IMR-90 (cell line): ENCODE measurements around the gene MARS1. TPM values are rescaled to one million over a fixed set of nuclear protein-coding genes. Genes with fewer than 3 reads are reported as not detected.

Source experiments
- ATAC-seq: fragments of 200-7000 bp; cut with Tn5 transposase; 2 replicates; pipeline ENCODE4 v1.9.1; 2020; ENCODE audit warnings: low read depth, mild to moderate bottlenecking, moderate library complexity
- BruUV-seq: library from RNA; stranded (reverse); fragments of 400-500 nt; replicated peaks from 2 replicates; lab custom pipeline; 2021; lab: Mats Ljungman, UMichigan
- CTCF ChIA-PET: fragments of 300-600 bp; formaldehyde crosslinking; extraction: SDS; loops from one replicate; lab custom pipeline; 2021; ENCODE audit warnings: antibody characterized with exemption; lab: Yijun Ruan, JAX
- POLR2A ChIA-PET: fragments of 300-600 bp; sonication (Branson Sonifier 250); formaldehyde crosslinking; loops from one replicate; lab custom pipeline; 2022; ENCODE audit warnings: antibody characterized with exemption; ENCODE audit not compliant: unreplicated experiment; lab: Charles Lee
- DNase-seq: peaks from one replicate; pipeline ENCODE4 v3.0.0; 2013
- H2AFZ ChIP-seq: replicated peaks from 2 replicates; pipeline ENCODE3; 2013; ENCODE audit warnings: low read length, mild to moderate bottlenecking; ENCODE audit not compliant: poor library complexity
- H2AK5ac ChIP-seq: 2 replicates; pipeline ENCODE4 v1.6.1; 2013; ENCODE audit warnings: low read depth, low read length, inconsistent platforms
- H2AK9ac ChIP-seq: replicated peaks from 2 replicates; pipeline ENCODE3; 2013; ENCODE audit warnings: mild to moderate bottlenecking, low read depth, low read length, moderate library complexity; ENCODE audit not compliant: poor library complexity
- H2BK120ac ChIP-seq: 2 replicates; pipeline ENCODE4 v1.6.1; 2013; ENCODE audit warnings: low read depth, low read length, inconsistent platforms
- H2BK15ac ChIP-seq: 3 replicates; pipeline ENCODE4 v1.6.1; 2013; ENCODE audit warnings: low read depth, low read length, inconsistent platforms
- H2BK20ac ChIP-seq: 2 replicates; pipeline ENCODE4 v1.6.1; 2013; ENCODE audit warnings: low read depth, mild to moderate bottlenecking, inconsistent platforms, low read length, moderate library complexity
- H2BK5ac ChIP-seq: 2 replicates; pipeline ENCODE4 v1.6.1; 2013; ENCODE audit warnings: mild to moderate bottlenecking, low read depth, low read length, inconsistent platforms; ENCODE audit not compliant: poor library complexity, severe bottlenecking
- H3K14ac ChIP-seq: replicated peaks from 2 replicates; pipeline ENCODE4 v1.6.1; 2013; ENCODE audit warnings: low read depth, low read length, inconsistent platforms
- H3K18ac ChIP-seq: 2 replicates; pipeline ENCODE4 v1.6.1; 2013; ENCODE audit warnings: low read depth, low read length, control low read depth
- H3K23ac ChIP-seq: 2 replicates; pipeline ENCODE4 v1.6.1; 2013; ENCODE audit warnings: low read depth, low read length, inconsistent platforms
- H3K27ac ChIP-seq: 2 replicates; pipeline ENCODE4 v1.5.1; 2013; ENCODE audit warnings: mild to moderate bottlenecking, control low read depth, low read length; ENCODE audit not compliant: insufficient read depth
- H3K27me3 ChIP-seq: 2 replicates; pipeline ENCODE4 v1.6.1; 2013; ENCODE audit warnings: low read length; ENCODE audit not compliant: control insufficient read depth, insufficient read depth
- H3K36me3 ChIP-seq: 2 replicates; pipeline ENCODE4 v1.6.1; 2013; ENCODE audit warnings: low read length, mixed read lengths; ENCODE audit not compliant: control insufficient read depth, insufficient read depth
- H3K4ac ChIP-seq: 2 replicates; pipeline ENCODE4 v1.6.1; 2013; ENCODE audit warnings: low read depth, low read length, inconsistent platforms
- H3K4me1 ChIP-seq: 2 replicates; pipeline ENCODE4 v1.6.1; 2013; ENCODE audit warnings: low read length, mixed read lengths; ENCODE audit not compliant: control insufficient read depth, insufficient read depth
- H3K4me2 ChIP-seq: 2 replicates; pipeline ENCODE4 v1.6.1; 2013; ENCODE audit warnings: low read depth, mild to moderate bottlenecking, control low read depth, low read length, moderate library complexity
- H3K4me3 ChIP-seq: 2 replicates; pipeline ENCODE4 v1.5.1; 2013; ENCODE audit warnings: low read depth, mild to moderate bottlenecking, control low read depth, low read length, moderate library complexity; ENCODE audit not compliant: insufficient read depth
- H3K56ac ChIP-seq: 2 replicates; pipeline ENCODE4 v1.6.1; 2013; ENCODE audit warnings: low read length, inconsistent platforms; ENCODE audit not compliant: insufficient read depth; ENCODE audit errors: extremely low read depth
- H3K79me1 ChIP-seq, 2 experiments: 2 replicates each; pipeline ENCODE4 v1.6.1; 2013; ENCODE audit warnings: low read length in 2 of 2, inconsistent platforms in 1 of 2, low read depth in 1 of 2
- H3K9ac ChIP-seq: 2 replicates; pipeline ENCODE4 v1.6.1; 2013; ENCODE audit warnings: low read depth, low read length, control low read depth
- H3K9me1 ChIP-seq: 2 replicates; pipeline ENCODE4 v1.6.1; 2013; ENCODE audit warnings: low read length, inconsistent platforms; ENCODE audit not compliant: insufficient read depth
- H3K9me3 ChIP-seq: 2 replicates; pipeline ENCODE4 v1.6.1; 2013; ENCODE audit warnings: low read length; ENCODE audit not compliant: control insufficient read depth, insufficient read depth
- H4K20me1 ChIP-seq: 2 replicates; pipeline ENCODE4 v1.6.1; 2013; ENCODE audit warnings: low read length, inconsistent platforms; ENCODE audit not compliant: insufficient read depth
- H4K5ac ChIP-seq: 2 replicates; pipeline ENCODE4 v1.6.1; 2013; ENCODE audit warnings: mild to moderate bottlenecking, low read depth, low read length, control low read depth
- H4K8ac ChIP-seq, 2 experiments: 2 replicates each; pipeline ENCODE4 v1.6.1; 2013; ENCODE audit warnings: low read depth in 2 of 2, low read length in 2 of 2, control low read depth in 1 of 2, inconsistent platforms in 1 of 2
- H4K91ac ChIP-seq: 2 replicates; pipeline ENCODE4 v1.6.1; 2013; ENCODE audit warnings: low read depth, low read length, inconsistent platforms; ENCODE audit not compliant: insufficient read depth
- BHLHE40 ChIP-seq: fragments of 150-350 bp; IDR thresholded peaks from 2 replicates; pipeline ENCODE4 v1.6.1; 2016; ENCODE audit warnings: mild to moderate bottlenecking, low read depth, low read length
- CEBPB ChIP-seq: IDR thresholded peaks from 2 replicates; pipeline ENCODE4 v1.6.1; 2012; ENCODE audit warnings: low read depth, low read length, improper control_type of control experiment
- CHD1 ChIP-seq: IDR thresholded peaks from 2 replicates; pipeline ENCODE4 v1.6.1; 2012; ENCODE audit warnings: low read depth, low read length, improper control_type of control experiment
- ELK1 ChIP-seq: fragments of 150-350 bp; IDR thresholded peaks from 2 replicates; pipeline ENCODE4 v1.6.1; 2016; ENCODE audit warnings: low read depth, mild to moderate bottlenecking, low read length, moderate library complexity, borderline replicate concordance
- MAFK ChIP-seq: IDR thresholded peaks from 2 replicates; pipeline ENCODE4 v1.6.1; 2012; ENCODE audit warnings: low read depth, low read length, improper control_type of control experiment
- MAZ ChIP-seq: IDR thresholded peaks from 2 replicates; pipeline ENCODE4 v1.6.1; 2012; ENCODE audit warnings: low read depth, mild to moderate bottlenecking, low read length, improper control_type of control experiment, moderate library complexity, borderline replicate concordance
- MXI1 ChIP-seq: IDR thresholded peaks from 2 replicates; pipeline ENCODE4 v1.6.1; 2012; ENCODE audit warnings: low read depth, mild to moderate bottlenecking, low read length, moderate library complexity, borderline replicate concordance
- NFE2L2 ChIP-seq: fragments of 150-350 bp; IDR thresholded peaks from 2 replicates; pipeline ENCODE4 v1.6.1; 2016; ENCODE audit warnings: low read depth, mild to moderate bottlenecking, low read length
- POLR2A ChIP-seq: IDR thresholded peaks from 2 replicates; pipeline ENCODE4 v1.6.1; 2012; ENCODE audit warnings: mild to moderate bottlenecking, low read depth, low read length
- RAD21 ChIP-seq: IDR thresholded peaks from 2 replicates; pipeline ENCODE4 v1.6.1; 2012; ENCODE audit warnings: low read length, improper control_type of control experiment
- RFX5 ChIP-seq: IDR thresholded peaks from 2 replicates; pipeline ENCODE4 v1.8.0; 2012; ENCODE audit warnings: low read depth, mild to moderate bottlenecking, low read length, moderate library complexity
- SMC3 ChIP-seq: fragments of 150-350 bp; IDR thresholded peaks from 2 replicates; pipeline ENCODE4 v1.6.1; 2016; ENCODE audit warnings: low read depth, mild to moderate bottlenecking, antibody characterized with exemption, low read length, moderate library complexity
- USF2 ChIP-seq: fragments of 150-350 bp; IDR thresholded peaks from 2 replicates; pipeline ENCODE4 v1.6.1; 2017; ENCODE audit warnings: mild to moderate bottlenecking, antibody characterized with exemption, low read length, low read depth
- WGBS, 2 experiments: methylation state at CpG; one replicate each; pipeline versions ENCODE4 v1.1.5 to v1.1.7; 2013; ENCODE audit warnings: missing lambda C conversion rate in 2 of 2; ENCODE audit not compliant: insufficient read length in 1 of 2; ENCODE audit errors: extremely low coverage in 2 of 2; 5-methylcytosine and 5-hydroxymethylcytosine counted together
- dilution Hi-C: fragments of 300-500 bp; cut with HindIII; formaldehyde crosslinking; loops from one replicate; pipeline ENCODE4 v1.14.3; 2018; ENCODE audit warnings: low sequenced_read_pairs; ENCODE audit not compliant: unreplicated experiment
- in situ Hi-C: fragments of 300-500 bp; cut with MboI; formaldehyde crosslinking; loops from 3 replicates; pipeline ENCODE4 v1.14.3; 2019; ENCODE audit warnings: low sequenced_read_pairs, inconsistent platforms, mixed read lengths
- intact Hi-C: fragments of 100-400 bp; cut with micrococcal nuclease; formaldehyde crosslinking; loops from 2 replicates; pipeline ENCODE4 v1.10.0; 2022
- polyA plus RNA-seq, 3 experiments: library from polyadenylated mRNA; depleted of rRNA; stranded (reverse); fragments of >200 nt; gene quantifications; 2 replicates each; pipeline ENCODE4 v1.2.3, GENCODE V29; 2012; ENCODE audit warnings: low replicate concordance in 1 of 3
- total RNA-seq: library from RNA; depleted of rRNA; stranded (reverse); fragments of >200 nt; gene quantifications from 2 replicates; pipeline ENCODE4 v1.2.3, GENCODE V29; 2012

The MARS1 gene
- total and polyA plus RNA-seq, 2 of the 4 experiments (the other 2 are of a cell fraction): 156 to 164 TPM

- H3K9me1 ChIP-seq: peaks cover 7% of the 10 kb centered on the region; the same call in 1 of the 2 replicates
- H3K4ac ChIP-seq: no peak overlapping the region
- no peak overlapping the region for H3K4me2 ChIP-seq
- no peaks in the 10 kb centered on the region for H3K36me3 ChIP-seq
- H2AK9ac ChIP-seq: no peak overlapping the region
- DNase-seq: no peak
- H3K4me1 ChIP-seq: peaks cover 3% of the 10 kb centered on the region
- H3K4me3 ChIP-seq: no peak overlapping the region
- H4K5ac ChIP-seq: no peak overlapping the region
- H3K79me1 ChIP-seq: peaks cover 0 to 4% of the 10 kb centered on the region in 2 experiments; a peak in 1 of 4 replicates
- H2BK5ac ChIP-seq: no peak overlapping the region
- BruUV-seq: no TSS peak
- in situ Hi-C loops (no loop called here), dilution Hi-C loops (loop anchor here (25.0 kb wide), 1 partner anchor 110 kb away; no protein-coding TSS in a partner anchor), intact Hi-C loops (no loop called here)
- no peak overlapping the region for H4K8ac ChIP-seq
- no peak overlapping the region for H2BK15ac ChIP-seq
- no peak for ATAC-seq
- H3K14ac ChIP-seq: no peak overlapping the region
- TF ChIP-seq MXI1 (no peak), MAZ (no peak), NFE2L2 (no peak), CHD1 (no peak), RAD21 (no peak), RFX5 (no peak), SMC3 (no peak), POLR2A (no peak), BHLHE40 (no peak), MAFK (no peak), ELK1 (no peak), USF2 (no peak), CEBPB (no peak)
- H2AFZ ChIP-seq: no peak overlapping the region
- CTCF ChIA-PET: interaction anchor here (1.0 kb wide), 1 partner anchor 80 kb away, joined by 3 read pairs; the partner anchor contains the start of gene B4GALNT1
- no peak overlapping the region for H2AK5ac ChIP-seq
- H3K9ac ChIP-seq: no peak overlapping the region
- H2BK20ac ChIP-seq: no peak overlapping the region
- no peak overlapping the region for H2BK120ac ChIP-seq
- no CpG with 5 or more reads among the region's 2 CpGs for WGBS, 2 experiments
- no peak overlapping the region for H3K27ac ChIP-seq
- H4K91ac ChIP-seq: no peak overlapping the region
- H3K56ac ChIP-seq: no peak overlapping the region
- no peaks in the 10 kb centered on the region for H4K20me1 ChIP-seq
- POLR2A ChIA-PET: no interaction called here
- H3K9me3 ChIP-seq: no peaks in the 10 kb centered on the region
- peaks cover 46% of the 10 kb centered on the region for H3K27me3 ChIP-seq
- H3K23ac ChIP-seq: no peak overlapping the region
- no peak overlapping the region for H3K18ac ChIP-seq
Measured at GRCh38 chr12:57552306-57552651, 64.4 kb downstream of the MARS1 start.
